GM12801 (cell line): ENCODE data around the gene KLF2.

Experiments used
- CTCF ChIP-seq: IDR thresholded peaks from one replicate; pipeline ENCODE4 v1.5.1; 2011; ENCODE audit warnings: control low read depth; ENCODE audit not compliant: insufficient read length; ENCODE audit errors: extremely low read depth

The KLF2 gene

DNA sequence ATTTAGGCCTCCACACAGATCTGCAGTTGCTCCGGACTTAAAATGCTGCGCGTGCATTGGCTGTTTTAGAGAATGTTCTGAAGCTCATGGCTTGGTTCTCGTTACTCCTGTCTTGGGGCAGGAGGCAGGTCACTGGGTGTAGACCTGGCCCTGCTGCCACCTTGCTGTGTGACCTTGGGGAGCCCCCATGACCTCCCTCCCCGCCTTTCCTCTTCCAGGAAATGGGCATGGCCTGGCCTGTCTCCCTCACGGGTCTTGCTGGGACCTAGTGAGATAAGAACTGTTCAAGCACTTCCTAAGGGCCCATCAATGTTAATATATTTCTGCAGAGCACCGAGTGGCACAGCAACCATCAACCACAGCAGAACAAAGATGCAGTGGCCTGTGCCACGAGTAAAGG, 49.4 kb downstream of the KLF2 start:
- TF ChIP-seq CTCF = no peak

DNA sequence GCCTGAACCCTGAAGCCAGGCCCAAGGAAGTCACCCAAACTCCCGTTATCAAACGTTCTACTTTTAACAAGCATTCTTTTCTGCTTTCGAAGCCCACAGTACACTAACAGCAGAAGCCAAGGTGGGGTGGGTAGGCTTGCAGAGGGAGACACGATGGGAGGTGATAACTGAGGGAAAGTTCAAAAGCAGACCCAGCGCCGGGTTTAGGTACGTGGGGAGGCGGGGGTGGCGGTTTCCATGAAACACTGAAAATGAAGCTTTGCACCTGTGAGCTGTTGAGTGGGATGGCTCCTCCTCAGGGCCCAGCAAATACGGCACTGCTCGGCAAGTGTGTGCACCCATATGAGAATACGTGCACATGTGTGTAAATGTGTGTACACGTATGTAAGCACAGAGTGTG, 49.8 kb downstream of the KLF2 start:
- TF ChIP-seq CTCF = no peak

- no peak for TF ChIP-seq CTCF
Measured at GRCh38 chr19:16375157-16375935, 50.7 kb downstream of the KLF2 start.

DNA sequence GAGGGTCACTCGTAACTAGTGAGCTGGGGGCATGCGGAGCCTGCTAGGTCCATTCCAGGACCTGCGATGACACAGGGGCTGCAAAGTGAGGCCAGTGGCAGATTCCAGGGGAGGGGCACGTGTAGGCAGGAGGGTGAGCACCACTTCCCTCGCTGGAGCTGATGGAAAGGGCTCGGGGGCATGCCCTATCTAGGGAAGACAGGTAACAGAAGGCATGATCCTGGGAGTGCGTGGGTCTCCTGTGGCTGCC, 51.2 kb downstream of the KLF2 start:
- TF ChIP-seq CTCF = no peak

GRCh38 chr19:16376241-16376640, 51.6 kb downstream of the KLF2 start:
- TF ChIP-seq CTCF = no peak

DNA sequence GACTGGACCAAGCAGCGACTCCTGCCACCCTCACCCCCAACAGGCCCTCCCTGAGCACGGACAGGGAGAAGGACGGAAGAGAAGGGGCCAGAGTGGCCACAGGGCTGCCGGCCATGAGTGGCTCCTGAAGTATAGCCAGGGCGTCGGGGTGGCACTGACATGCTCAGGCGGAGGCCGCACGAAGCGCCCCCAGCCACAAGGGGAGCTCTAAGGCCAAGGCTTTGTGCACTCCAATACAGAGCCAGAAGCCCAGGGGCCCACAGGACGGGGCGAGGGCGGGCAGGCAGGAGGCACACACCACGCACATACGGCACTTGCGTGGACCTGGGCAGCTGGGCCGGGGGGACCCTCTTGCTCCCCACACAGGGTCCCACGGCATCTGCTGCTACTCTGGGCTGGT, 52.0 kb downstream of the KLF2 start:
- TF ChIP-seq CTCF = no peak

DNA sequence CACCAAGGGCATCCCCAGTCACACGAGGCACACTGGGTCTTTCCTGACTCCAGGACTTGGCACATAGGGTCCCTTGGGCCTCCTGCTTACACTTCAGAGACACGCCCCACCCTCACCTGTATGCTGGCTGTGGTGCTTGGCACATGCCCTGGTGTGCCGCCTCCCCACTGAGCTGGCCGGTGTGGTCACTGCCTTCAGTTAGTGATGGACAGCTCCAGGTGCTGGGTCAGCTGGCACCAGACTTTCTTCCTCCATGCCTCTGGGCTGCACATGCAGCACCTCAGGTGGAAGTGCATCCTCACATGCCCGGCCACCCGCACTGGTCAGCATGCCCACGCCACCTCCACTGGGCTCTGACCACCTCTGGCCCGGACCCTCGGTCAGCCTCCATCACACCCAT, 52.9 kb downstream of the KLF2 start:
- TF ChIP-seq CTCF = no peak
